SJSA1 (cell line): ENCODE measurements around the gene GRIN2A. TPM values are rescaled to one million over a fixed set of nuclear protein-coding genes. Genes with fewer than 3 reads are reported as not detected.

Source experiments
- DNase-seq, 2 experiments: peaks; one replicate each; pipeline ENCODE4 v3.0.0-alpha.2; 2015 to 2020; ENCODE audit warnings: low spot score in 2 of 2, low read depth in 1 of 2
- H3K27ac ChIP-seq: fragments of 250-450 bp; sonication (Bioruptor Pico); 2 replicates; pipeline ENCODE4 v1.5.1; 2020; ENCODE audit warnings: mild to moderate bottlenecking, moderate library complexity
- H3K27me3 ChIP-seq: fragments of 250-450 bp; sonication (Bioruptor Pico); replicated peaks from 2 replicates; pipeline ENCODE4 v1.5.1; 2020; ENCODE audit warnings: mild to moderate bottlenecking, moderate library complexity
- H3K36me3 ChIP-seq: fragments of 250-450 bp; sonication (Bioruptor Pico); 2 replicates; pipeline ENCODE4 v1.5.1; 2020; ENCODE audit warnings: mild to moderate bottlenecking
- H3K4me1 ChIP-seq: fragments of 250-450 bp; sonication (Bioruptor Pico); replicated peaks from 2 replicates; pipeline ENCODE4 v1.6.1; 2021; ENCODE audit warnings: mild to moderate bottlenecking
- H3K4me3 ChIP-seq: fragments of 250-450 bp; sonication (Bioruptor Pico); 2 replicates; pipeline ENCODE4 v1.5.1; 2020; ENCODE audit warnings: mild to moderate bottlenecking
- H3K9me3 ChIP-seq: fragments of 250-450 bp; sonication (Bioruptor Pico); replicated peaks from 2 replicates; pipeline ENCODE4 v1.5.1; 2020; ENCODE audit warnings: mild to moderate bottlenecking
- total RNA-seq: library from RNA; depleted of rRNA; stranded (reverse); fragments of >200 nt; shearing (Covaris generic); gene quantifications from 2 replicates; pipeline ENCODE4 v1.2.3, GENCODE V29; 2014

The GRIN2A gene
- total RNA-seq, 1 experiment from 2014 or later: not detected

DNA sequence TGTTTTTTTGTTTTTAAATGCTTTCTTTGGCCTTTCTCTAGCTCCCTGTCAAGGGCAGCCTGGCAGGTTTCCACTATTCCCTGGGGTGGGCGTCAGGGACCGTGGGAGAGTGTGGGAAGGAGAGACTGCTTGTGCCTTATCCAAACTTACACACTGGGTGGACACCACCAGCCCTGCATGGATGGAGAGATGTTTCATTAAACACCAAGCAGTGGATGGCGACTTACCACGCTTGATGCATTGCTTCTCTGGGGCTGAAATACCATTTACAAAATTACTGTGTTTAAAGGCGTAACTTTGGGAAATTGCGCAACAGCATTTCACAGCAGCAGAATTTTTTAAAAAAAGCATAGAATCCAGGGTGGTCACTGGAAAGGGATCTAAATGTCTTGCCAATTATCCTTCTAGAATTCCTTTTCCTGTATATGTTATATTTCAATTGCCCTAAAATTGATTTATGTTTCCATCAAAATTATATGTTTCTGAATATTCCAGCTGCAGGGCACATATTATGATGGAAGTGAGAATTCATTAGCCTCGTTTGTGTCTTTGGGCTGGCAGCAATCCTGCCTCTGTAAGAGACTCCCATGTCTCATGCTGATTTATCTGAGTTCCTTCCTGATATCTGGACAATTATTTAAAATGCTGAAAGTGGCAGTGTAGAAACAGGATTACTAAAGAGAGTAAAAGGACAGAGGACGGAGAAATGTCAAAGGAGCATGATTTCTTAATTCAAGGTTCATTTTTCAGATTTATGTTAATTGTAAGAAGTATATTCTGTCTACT lies 247.3 kb downstream of the GRIN2A start:
- Histone ChIP-seq H3K9me3 (no peaks in the 10 kb centered on the region), H3K27ac (no peak overlapping the region), H3K27me3 (no peaks in the 10 kb centered on the region), H3K4me1 (no peaks in the 10 kb centered on the region), H3K36me3 (no peaks in the 10 kb centered on the region), H3K4me3 (no peak overlapping the region)
- no peak for DNase-seq

DNA sequence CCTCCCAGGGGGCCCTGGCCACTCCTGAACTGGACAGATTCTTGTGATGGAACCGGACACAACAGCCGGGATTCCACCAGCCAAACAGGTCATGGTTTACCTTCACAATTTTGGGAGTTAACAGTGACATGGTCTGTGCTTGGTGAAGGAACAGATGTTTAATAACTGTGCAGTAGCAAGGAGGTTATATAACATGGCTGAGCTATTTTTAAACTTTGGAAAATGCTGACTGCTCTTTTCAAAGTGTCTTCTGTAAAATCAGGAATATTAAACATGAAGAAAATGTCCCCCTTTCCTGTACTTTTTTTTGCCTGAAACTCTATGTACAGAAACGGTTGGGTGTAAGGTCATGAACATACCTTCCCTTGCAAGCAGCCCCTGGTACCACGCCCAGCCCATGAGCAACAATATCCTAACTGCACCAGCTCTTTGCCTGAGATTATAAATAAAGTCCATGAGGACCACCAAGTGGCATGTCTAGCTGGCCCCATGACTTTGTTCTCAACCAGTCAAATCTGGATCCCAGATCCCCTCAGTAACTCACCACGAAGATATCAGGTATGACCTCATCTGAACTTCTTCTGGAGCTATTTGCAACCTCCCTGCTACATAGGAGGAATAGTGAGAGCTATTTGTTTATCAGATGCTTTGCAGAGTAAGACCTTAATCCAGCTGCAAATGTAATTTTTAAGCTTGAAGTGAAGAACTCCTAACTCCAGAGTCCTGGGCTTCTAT lies 249.1 kb downstream of the GRIN2A start:
- Histone ChIP-seq H3K4me1 (no peaks in the 10 kb centered on the region), H3K9me3 (no peaks in the 10 kb centered on the region), H3K27me3 (no peaks in the 10 kb centered on the region), H3K36me3 (no peaks in the 10 kb centered on the region), H3K4me3 (no peak overlapping the region), H3K27ac (no peak overlapping the region)
- DNase-seq: no peak

DNA sequence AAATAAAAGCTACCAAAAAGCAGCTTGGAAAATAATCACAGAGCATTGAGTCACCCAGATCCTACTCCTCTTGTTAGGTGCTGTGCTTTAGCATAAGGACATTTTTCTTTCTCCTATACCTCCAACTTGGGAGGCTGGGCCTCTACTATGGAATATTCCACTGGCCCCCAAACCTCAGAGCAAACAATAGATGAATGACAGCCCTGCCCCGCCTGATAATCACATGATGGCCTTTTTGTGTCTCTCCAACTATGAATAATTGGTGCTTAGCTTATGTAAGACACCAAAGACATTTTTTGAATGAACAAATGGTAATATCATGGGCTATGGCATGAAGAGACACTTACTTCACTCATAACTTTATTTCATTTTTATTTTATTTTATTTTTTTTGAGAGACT lies 250.2 kb downstream of the GRIN2A start:
- H3K27me3 ChIP-seq: no peaks in the 10 kb centered on the region
- H3K27ac ChIP-seq: no peak overlapping the region
- H3K4me1 ChIP-seq: no peaks in the 10 kb centered on the region
- H3K9me3 ChIP-seq: no peaks in the 10 kb centered on the region
- H3K4me3 ChIP-seq: no peak overlapping the region
- no peak for DNase-seq
- H3K36me3 ChIP-seq: no peaks in the 10 kb centered on the region

DNA sequence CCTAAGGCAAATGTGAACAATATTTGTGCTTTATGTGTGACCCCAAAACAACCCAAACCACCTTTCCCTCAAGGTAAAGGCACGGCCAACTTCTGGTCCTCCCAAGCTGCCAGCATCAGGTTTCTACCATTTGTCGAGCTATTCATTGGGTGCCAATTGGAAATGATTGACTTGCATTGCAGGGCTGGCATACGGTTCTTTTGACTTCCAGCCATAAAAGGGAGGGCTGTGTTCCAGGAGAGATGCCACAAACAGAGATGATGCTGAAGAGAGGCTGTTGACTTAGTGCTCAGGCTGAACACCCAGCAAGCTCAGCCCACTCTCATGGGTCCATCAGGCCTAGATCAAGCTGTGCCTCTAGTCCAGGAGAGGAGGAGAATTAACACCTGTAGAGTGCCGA lies 252.4 kb downstream of the GRIN2A start:
- H3K27me3 ChIP-seq: no peaks in the 10 kb centered on the region
- H3K4me1 ChIP-seq: no peaks in the 10 kb centered on the region
- H3K4me3 ChIP-seq: no peak overlapping the region
- no peak for DNase-seq
- H3K9me3 ChIP-seq: no peaks in the 10 kb centered on the region
- no peaks in the 10 kb centered on the region for H3K36me3 ChIP-seq
- no peak overlapping the region for H3K27ac ChIP-seq

DNA sequence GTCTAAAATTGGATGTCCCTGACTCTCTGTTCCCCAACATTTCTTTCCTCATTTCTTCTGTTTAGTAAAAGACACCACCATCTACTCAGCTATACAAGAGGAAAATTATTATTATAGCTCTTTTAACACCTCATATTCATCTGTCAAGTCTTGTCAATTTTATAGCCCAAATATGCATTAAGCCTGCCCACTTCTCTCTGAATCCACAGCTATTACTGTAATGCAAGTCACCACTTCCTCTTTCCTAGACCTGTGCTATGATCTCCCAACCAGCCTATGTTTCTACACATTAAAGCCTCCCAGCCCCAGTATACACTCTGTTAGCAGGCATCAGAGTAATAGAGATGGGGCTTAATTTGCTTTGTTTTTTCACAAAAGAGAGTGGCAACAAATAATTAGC lies 252.9 kb downstream of the GRIN2A start:
- H3K9me3 ChIP-seq: no peaks in the 10 kb centered on the region
- no peak for DNase-seq
- H3K4me1 ChIP-seq: no peaks in the 10 kb centered on the region
- H3K27ac ChIP-seq: no peak overlapping the region
- no peaks in the 10 kb centered on the region for H3K36me3 ChIP-seq
- no peaks in the 10 kb centered on the region; the same call in 1 of the 2 replicates for H3K27me3 ChIP-seq
- no peak overlapping the region for H3K4me3 ChIP-seq

DNA sequence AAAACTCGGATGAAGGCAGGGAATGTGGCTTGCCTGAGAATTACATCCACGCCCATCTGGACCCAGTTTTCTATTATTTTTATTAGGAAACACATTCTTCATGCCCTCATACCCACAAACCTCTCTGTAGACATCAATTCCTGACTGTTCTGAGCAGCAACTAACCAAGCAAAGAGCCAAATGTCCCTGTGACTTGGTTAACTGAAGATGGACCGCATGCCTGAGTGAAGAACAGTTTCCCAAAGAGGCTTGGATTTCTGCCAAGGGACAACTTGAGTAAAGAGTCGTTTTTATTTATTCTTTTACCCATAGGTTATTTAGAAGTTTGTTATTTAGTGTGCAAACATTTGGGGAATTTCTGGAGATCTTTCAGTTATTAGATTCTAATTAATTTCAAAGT lies 259.8 kb downstream of the GRIN2A start:
- H3K4me3 ChIP-seq: no peak overlapping the region
- no peaks in the 10 kb centered on the region for H3K36me3 ChIP-seq
- no peaks in the 10 kb centered on the region for H3K9me3 ChIP-seq
- peaks cover 2% of the 10 kb centered on the region for H3K27me3 ChIP-seq
- no peak for DNase-seq
- H3K27ac ChIP-seq: no peak overlapping the region
- H3K4me1 ChIP-seq: no peaks in the 10 kb centered on the region

DNA sequence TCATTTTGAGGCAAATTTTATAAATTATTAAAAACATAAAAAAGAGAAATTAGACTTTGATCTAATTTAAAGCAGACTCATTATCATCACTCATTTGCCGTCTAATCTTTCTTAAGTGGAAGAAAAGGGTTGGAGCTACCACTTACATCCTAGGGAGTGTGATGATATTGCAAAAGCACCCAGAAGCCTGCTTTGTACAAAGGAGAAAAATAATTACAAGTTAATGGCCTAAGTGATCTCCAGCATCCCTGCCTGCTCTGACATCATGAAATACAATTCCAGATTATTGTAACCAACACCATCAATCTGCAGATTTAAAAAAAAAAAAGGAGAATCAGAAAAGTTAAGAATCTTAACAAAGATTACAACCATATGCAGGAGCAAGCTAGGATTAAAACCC lies 260.2 kb downstream of the GRIN2A start:
- DNase-seq: no peak
- H3K27ac ChIP-seq: no peak overlapping the region
- peaks cover 2% of the 10 kb centered on the region for H3K27me3 ChIP-seq
- no peaks in the 10 kb centered on the region for H3K4me1 ChIP-seq
- no peak overlapping the region for H3K4me3 ChIP-seq
- H3K9me3 ChIP-seq: no peaks in the 10 kb centered on the region
- H3K36me3 ChIP-seq: no peaks in the 10 kb centered on the region

DNA sequence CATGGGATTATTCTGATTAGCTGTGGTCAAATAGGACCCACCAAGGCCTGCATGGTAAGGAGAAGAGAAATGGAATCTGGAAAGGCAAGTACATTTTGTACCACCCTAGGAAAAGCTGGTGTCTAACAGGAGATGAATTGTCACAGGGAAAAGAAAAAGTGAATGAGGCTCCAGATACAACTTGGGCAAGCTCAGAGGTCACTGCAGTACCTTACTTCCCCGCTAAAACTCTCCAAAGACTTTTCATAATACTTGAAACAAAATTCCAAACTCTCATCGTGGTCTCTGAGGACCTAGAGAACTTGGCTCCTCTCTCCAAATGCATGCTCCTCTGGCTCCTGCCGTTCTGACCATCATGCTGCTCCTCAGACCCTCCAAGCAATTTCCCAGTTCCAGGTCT lies 262.8 kb downstream of the GRIN2A start:
- no peak overlapping the region for H3K4me3 ChIP-seq
- H3K9me3 ChIP-seq: no peaks in the 10 kb centered on the region
- no peak for DNase-seq
- no peaks in the 10 kb centered on the region for H3K36me3 ChIP-seq
- no peak overlapping the region for H3K27ac ChIP-seq
- H3K4me1 ChIP-seq: no peaks in the 10 kb centered on the region
- peaks cover 2% of the 10 kb centered on the region for H3K27me3 ChIP-seq

DNA sequence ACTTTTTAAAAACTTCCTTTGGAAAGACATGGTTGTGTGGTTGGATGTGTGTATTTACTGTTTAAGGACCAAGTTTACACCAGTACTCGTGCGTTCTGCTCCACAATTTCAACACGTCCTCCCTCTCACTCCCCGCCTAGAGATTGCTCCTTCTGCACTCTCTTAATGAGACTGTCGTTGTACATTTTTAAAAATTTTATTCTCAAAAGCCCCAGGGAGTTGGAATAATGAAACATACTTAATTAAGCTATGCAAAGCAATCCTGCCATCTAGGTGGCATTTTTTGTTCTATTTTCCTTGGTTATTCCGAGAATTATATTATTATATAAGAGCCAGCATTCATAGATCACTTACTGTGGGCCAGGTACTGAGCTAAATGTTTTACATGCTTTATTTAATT lies 264.5 kb downstream of the GRIN2A start:
- no peaks in the 10 kb centered on the region for H3K4me1 ChIP-seq
- no peaks in the 10 kb centered on the region for H3K36me3 ChIP-seq
- H3K27me3 ChIP-seq: peaks cover 2% of the 10 kb centered on the region; the same call in 1 of the 2 replicates
- DNase-seq: no peak
- no peak overlapping the region for H3K27ac ChIP-seq
- no peak overlapping the region for H3K4me3 ChIP-seq
- H3K9me3 ChIP-seq: no peaks in the 10 kb centered on the region

DNA sequence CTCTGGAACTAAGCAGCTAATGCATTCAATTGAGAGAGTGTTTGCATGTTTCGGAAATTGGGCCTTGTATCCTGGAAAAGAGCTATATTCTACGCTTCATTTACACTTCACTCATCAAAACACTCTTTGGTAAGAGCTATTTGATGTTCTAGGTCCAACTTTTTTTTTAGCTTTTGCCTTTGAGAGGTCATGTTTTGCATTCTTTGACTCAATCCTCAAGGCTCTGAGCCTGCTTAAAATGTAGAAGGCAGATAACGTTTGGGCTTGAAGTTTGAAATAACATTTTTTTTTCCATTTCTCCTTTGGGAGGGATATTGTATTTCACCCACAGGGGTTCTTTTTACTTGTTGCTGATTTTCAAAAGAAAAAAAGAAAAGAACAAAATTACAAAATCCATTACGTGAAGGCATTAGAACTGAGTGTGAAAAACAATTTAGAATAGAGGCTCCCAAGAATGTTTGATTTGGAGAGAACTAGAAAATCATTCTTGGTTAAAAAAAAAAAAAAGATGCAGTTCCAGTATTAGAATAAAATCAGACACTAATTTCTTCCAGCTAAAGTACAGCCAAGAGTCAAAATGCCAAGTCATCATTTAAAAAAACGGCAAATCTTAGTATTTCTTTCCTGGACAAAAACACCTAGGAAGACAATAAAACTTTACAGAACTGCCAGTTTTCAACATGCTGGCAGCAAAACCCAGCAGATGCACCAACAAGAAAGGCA lies 268.5 kb downstream of the GRIN2A start:
- Histone ChIP-seq H3K27me3 (no peaks in the 10 kb centered on the region; the same call in 1 of the 2 replicates), H3K4me1 (no peaks in the 10 kb centered on the region)
- no peak for DNase-seq

DNA sequence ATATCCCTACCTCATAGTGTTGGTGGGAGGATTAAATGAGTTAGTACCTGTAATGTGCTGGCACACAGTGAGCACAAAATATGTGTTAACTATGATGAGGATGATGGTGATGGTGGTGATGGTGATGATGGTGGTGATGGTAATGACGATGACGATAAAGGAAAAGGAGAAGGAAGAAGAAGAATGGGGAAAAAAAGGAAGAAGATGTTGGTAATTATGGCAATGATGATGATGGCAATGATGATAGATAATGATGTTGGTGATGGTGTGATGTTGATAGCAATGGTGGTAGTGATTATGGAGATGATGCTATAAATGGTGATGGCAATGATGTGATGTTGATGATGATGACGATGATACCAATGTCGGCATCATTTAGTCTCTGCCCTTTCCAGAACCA lies 270.2 kb downstream of the GRIN2A start:
- Histone ChIP-seq H3K9me3 (no peaks in the 10 kb centered on the region), H3K4me3 (no peak overlapping the region), H3K27ac (no peak overlapping the region), H3K4me1 (no peaks in the 10 kb centered on the region), H3K27me3 (no peaks in the 10 kb centered on the region; the same call in 1 of the 2 replicates), H3K36me3 (no peaks in the 10 kb centered on the region)
- no peak for DNase-seq

More for the DNA sequence above, 268.5 kb downstream of the GRIN2A start:
- no peaks in the 10 kb centered on the region for H3K36me3 ChIP-seq
- H3K4me3 ChIP-seq: no peak overlapping the region
- H3K27ac ChIP-seq: no peak overlapping the region
- H3K9me3 ChIP-seq: no peaks in the 10 kb centered on the region

DNA sequence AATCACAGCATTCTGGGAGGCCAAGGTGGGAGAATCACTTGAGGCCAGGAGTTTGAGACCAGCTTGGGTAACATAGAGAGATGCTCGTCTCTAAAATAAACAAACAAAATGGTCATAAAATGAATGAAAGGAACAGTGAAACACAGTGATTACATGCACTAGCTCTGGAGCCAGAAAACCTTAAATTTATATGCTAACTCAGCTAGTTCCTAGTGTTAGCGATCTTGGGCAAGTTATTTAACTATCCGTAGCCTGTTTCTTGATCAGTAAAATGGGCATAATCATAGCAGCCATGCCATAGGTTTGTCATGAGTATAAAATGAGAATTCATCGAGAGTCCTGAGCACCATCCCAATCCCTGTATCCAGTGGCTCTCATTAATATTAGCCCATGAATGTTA lies 271.0 kb downstream of the GRIN2A start:
- no peaks in the 10 kb centered on the region for H3K36me3 ChIP-seq
- no peak for DNase-seq
- H3K4me1 ChIP-seq: no peaks in the 10 kb centered on the region
- no peak overlapping the region for H3K4me3 ChIP-seq
- H3K27me3 ChIP-seq: no peaks in the 10 kb centered on the region
- no peaks in the 10 kb centered on the region for H3K9me3 ChIP-seq
- H3K27ac ChIP-seq: no peak overlapping the region

DNA sequence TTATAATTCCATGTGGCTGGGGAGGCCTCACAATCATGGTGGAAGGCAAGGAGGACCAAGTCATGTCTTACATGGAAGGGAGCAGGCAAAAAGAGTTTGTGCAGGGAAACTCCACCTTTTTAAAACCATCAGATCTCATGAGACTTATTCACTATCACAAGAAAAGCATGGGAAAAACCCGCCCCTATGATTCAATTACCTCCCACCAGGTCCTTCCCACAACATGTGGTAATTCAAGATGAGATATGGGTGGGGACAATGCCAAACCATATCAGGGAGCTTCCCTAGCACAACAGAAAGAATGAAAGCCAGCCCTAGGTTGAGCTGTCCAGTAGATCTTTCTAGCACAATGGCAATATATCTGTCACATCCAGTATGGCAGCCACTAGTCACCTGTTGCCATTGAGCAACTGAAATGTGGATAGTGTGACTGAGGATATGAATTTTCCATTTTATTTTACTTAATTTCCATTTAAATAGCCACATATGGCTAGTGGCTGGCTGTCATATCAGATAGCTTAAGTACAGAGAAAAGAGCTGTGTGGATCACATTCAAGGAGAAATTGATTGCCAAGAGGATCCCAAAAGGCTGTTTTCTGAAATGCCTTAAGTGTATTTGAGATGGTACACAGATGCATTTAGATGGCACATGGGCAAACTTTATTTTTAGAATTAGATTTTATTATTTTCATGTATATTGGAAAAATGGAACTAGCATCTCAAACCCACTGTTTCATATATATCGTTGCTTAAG lies 273.0 kb downstream of the GRIN2A start:
- no peak for DNase-seq
- Histone ChIP-seq H3K4me1 (no peaks in the 10 kb centered on the region), H3K36me3 (no peaks in the 10 kb centered on the region), H3K27me3 (no peaks in the 10 kb centered on the region), H3K9me3 (no peaks in the 10 kb centered on the region), H3K4me3 (no peak overlapping the region), H3K27ac (no peak overlapping the region)
